OCI-LY1 (cell line): ENCODE data around the gene FZR1.

ENCODE experiments used
- H2AFZ ChIP-seq: fragments of 200-600 bp; sonication (generic), shearing (Covaris generic); 2 replicates; pipeline ENCODE4 v1.6.0; 2014; ENCODE audit warnings: antibody characterized with exemption, mild to moderate bottlenecking, low read length
- H3F3A ChIP-seq: fragments of 200-600 bp; sonication (generic), shearing (Covaris generic); 2 replicates; pipeline ENCODE4 v1.6.0; 2014; ENCODE audit warnings: mild to moderate bottlenecking, antibody characterized with exemption, low read length, moderate library complexity; ENCODE audit not compliant: insufficient read depth
- H3K27ac ChIP-seq: fragments of 200-600 bp; sonication (generic); 2 replicates; pipeline ENCODE4 v1.5.1; 2014; ENCODE audit warnings: low read length, mixed run types, mild to moderate bottlenecking, low read depth; ENCODE audit not compliant: poor library complexity, severe bottlenecking
- H3K27me3 ChIP-seq: fragments of 200-600 bp; sonication (generic); 2 replicates; pipeline ENCODE4 v1.6.0; 2014; ENCODE audit warnings: antibody characterized with exemption, mild to moderate bottlenecking, low read length, moderate library complexity; ENCODE audit not compliant: insufficient read depth
- H3K36me3 ChIP-seq: fragments of 200-600 bp; sonication (generic); 2 replicates; pipeline ENCODE4 v1.6.1; 2014; ENCODE audit warnings: mild to moderate bottlenecking, antibody characterized with exemption, low read length, moderate library complexity, mixed read lengths; ENCODE audit not compliant: insufficient read depth
- H3K4me1 ChIP-seq: fragments of 200-600 bp; sonication (generic); 2 replicates; pipeline ENCODE4 v1.5.1; 2014; ENCODE audit warnings: mild to moderate bottlenecking, low read length, moderate library complexity; ENCODE audit not compliant: insufficient read depth, severe bottlenecking
- H3K4me2 ChIP-seq: fragments of 200-600 bp; sonication (generic), shearing (Covaris generic); 2 replicates; pipeline ENCODE4 v1.6.1; 2014; ENCODE audit warnings: low read length
- H3K4me3 ChIP-seq: fragments of 200-600 bp; sonication (generic); 2 replicates; pipeline ENCODE4 v1.5.1; 2014; ENCODE audit warnings: low read length, low read depth, mild to moderate bottlenecking, mixed read lengths; ENCODE audit not compliant: poor library complexity, severe bottlenecking
- H3K79me2 ChIP-seq: fragments of 200-600 bp; shearing (Covaris generic); 2 replicates; pipeline ENCODE4 v1.6.1; 2016; ENCODE audit warnings: mixed run types, low read length, mixed read lengths; ENCODE audit not compliant: insufficient read depth
- H3K9ac ChIP-seq: fragments of 200-600 bp; sonication (generic), shearing (Covaris generic); 2 replicates; pipeline ENCODE4 v1.6.1; 2014; ENCODE audit warnings: mild to moderate bottlenecking, low read length, mixed read lengths
- H3K9me2 ChIP-seq: fragments of 200-600 bp; sonication (generic), shearing (Covaris generic); 2 replicates; pipeline ENCODE4 v1.6.1; 2014; ENCODE audit warnings: low read depth, mild to moderate bottlenecking, low read length, mixed read lengths
- H3K9me3 ChIP-seq: fragments of 200-600 bp; shearing (Covaris generic); 2 replicates; pipeline ENCODE4 v1.6.1; 2014; ENCODE audit warnings: low read length, mixed read lengths
- H4K20me1 ChIP-seq: fragments of 200-600 bp; sonication (generic), shearing (Covaris generic); 2 replicates; pipeline ENCODE4 v1.6.0; 2016; ENCODE audit warnings: mild to moderate bottlenecking, low read length; ENCODE audit not compliant: insufficient read depth
- EZH2 ChIP-seq: fragments of 200-600 bp; sonication (generic), shearing (Covaris generic); IDR thresholded peaks from 2 replicates; pipeline ENCODE4 v1.8.0; 2017; ENCODE audit warnings: borderline replicate concordance, mixed run types, mild to moderate bottlenecking, antibody characterized with exemption, low read length, moderate library complexity, mixed read lengths
- TF ChIP-seq, protein P1 (sequence below): fragments of 200-600 bp; sonication (generic), shearing (Covaris generic); IDR thresholded peaks from 2 replicates; pipeline ENCODE4 v1.5.1; 2017; ENCODE audit warnings: mild to moderate bottlenecking, antibody characterized with exemption, low read length, moderate library complexity, mixed read lengths

The FZR1 gene

DNA sequence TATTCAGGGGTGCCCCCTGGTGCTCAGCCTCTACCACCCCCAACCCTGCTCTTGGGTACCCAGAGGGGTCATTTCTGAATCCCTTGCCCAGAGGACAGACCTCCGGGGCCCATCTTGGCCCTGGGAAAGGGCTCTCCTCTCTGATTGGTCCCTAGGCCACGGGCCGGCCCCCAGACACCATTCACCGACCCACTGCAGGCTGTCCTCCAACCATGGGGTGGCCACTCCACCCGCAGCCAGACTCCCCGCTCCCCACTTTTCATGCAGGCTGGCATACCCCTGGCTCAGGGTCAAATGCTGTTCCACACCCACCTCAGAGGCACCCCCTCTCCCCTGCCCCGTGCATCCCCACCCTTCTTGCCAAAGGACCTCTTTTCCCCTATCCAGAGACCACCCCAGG is 40.6 kb upstream of the FZR1 start:
- Histone ChIP-seq H3K27ac (no peak overlapping the region), H3K9me3 (0 out of 2 replicates have a peak, but pooled peaks cover 2% of the 10 kb centered on the region), H3K4me1 (no peaks in the 10 kb centered on the region), H4K20me1 (no peaks in the 10 kb centered on the region), H3K27me3 (no peaks in the 10 kb centered on the region), H3K4me2 (no peak overlapping the region), H3F3A (no peaks in the 10 kb centered on the region), H2AFZ (no peak overlapping the region), H3K4me3 (no peak overlapping the region), H3K36me3 (no peaks in the 10 kb centered on the region; the same call in 1 of the 2 replicates), H3K79me2 (no peaks in the 10 kb centered on the region), H3K9ac (no peak overlapping the region), H3K9me2 (no peaks in the 10 kb centered on the region)
- TF ChIP-seq EZH2 = no peak
- TF ChIP-seq, protein P1, sequence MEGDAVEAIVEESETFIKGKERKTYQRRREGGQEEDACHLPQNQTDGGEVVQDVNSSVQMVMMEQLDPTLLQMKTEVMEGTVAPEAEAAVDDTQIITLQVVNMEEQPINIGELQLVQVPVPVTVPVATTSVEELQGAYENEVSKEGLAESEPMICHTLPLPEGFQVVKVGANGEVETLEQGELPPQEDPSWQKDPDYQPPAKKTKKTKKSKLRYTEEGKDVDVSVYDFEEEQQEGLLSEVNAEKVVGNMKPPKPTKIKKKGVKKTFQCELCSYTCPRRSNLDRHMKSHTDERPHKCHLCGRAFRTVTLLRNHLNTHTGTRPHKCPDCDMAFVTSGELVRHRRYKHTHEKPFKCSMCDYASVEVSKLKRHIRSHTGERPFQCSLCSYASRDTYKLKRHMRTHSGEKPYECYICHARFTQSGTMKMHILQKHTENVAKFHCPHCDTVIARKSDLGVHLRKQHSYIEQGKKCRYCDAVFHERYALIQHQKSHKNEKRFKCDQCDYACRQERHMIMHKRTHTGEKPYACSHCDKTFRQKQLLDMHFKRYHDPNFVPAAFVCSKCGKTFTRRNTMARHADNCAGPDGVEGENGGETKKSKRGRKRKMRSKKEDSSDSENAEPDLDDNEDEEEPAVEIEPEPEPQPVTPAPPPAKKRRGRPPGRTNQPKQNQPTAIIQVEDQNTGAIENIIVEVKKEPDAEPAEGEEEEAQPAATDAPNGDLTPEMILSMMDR = no peak

DNA sequence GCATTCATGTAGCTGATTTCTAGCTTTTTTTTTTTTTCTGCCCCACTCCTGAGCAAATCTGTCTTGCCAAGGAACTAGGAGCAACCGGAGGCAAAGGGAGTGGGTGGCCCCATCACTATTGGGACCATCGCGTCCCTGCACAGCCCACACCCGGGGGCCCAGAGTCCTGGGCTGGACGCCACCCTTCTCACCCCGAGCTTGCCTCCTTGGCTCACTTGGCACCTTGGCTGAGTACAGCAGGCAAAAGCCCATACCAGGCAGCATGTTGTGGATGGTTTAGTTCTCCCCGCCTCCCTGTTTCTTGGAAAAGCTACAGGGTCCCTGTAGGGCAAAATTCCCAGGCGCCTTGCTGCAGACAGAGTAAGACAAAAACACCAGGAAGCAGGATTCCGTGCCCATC is 39.5 kb upstream of the FZR1 start:
- no peaks in the 10 kb centered on the region for H3K79me2 ChIP-seq
- no peaks in the 10 kb centered on the region; the same call in 1 of the 2 replicates for H3K36me3 ChIP-seq
- 0 out of 2 replicates have a peak, but pooled peaks cover 2% of the 10 kb centered on the region for H3K9me3 ChIP-seq
- H3K4me1 ChIP-seq = no peaks in the 10 kb centered on the region
- H3K27ac ChIP-seq = no peak overlapping the region
- no peaks in the 10 kb centered on the region for H3K9me2 ChIP-seq
- H2AFZ ChIP-seq = no peak overlapping the region
- no peak overlapping the region for H3K9ac ChIP-seq
- no peaks in the 10 kb centered on the region for H4K20me1 ChIP-seq
- no peaks in the 10 kb centered on the region for H3K27me3 ChIP-seq
- H3K4me3 ChIP-seq = no peak overlapping the region
- no peak for TF ChIP-seq EZH2
- TF ChIP-seq, protein P1 = no peak
- no peaks in the 10 kb centered on the region for H3F3A ChIP-seq
- no peak overlapping the region for H3K4me2 ChIP-seq

DNA sequence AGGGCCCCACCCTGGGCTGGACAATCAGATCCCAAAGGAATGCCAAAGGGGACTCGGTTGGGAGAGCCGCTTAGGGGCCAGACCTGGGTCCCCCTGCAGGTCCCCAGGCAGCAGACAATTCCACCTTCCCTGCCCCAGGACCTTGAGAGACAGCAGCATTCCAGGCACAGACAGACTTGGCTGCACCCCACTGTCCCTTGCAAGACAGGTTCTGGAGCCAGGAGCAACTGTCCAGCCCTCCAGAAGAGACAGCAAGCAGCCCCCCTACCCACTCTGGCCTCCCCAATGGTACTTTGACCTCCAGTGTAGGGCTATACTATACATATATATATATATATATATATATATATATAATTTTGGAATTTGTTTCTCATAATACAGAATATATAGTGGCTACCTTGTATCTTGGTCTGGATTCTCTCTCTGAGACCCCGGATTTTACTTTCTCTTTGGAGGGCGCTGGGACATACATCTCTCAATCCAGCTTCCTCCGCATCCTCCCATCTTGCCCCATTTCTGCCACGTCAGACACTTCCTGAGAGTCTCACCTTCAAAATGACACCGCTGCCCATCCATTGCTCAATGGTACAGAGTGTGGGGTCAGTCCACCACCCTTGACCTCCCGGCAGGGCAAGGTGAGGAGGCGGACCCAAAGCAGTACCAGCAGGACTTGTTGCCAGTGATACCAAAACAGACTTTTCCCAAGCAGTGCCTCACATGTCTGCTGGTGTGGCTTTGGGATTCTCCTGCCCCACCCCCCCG is 38.5 kb upstream of the FZR1 start:
- H3K27ac ChIP-seq = no peak overlapping the region
- H3K27me3 ChIP-seq = no peaks in the 10 kb centered on the region
- TF ChIP-seq EZH2 = no peak
- TF ChIP-seq, protein P1 = no peak
- H3K4me3 ChIP-seq = no peak overlapping the region
- no peaks in the 10 kb centered on the region for H3K9me2 ChIP-seq
- no peaks in the 10 kb centered on the region for H4K20me1 ChIP-seq
- H3K9me3 ChIP-seq = 0 out of 2 replicates have a peak, but pooled peaks cover 2% of the 10 kb centered on the region
- no peaks in the 10 kb centered on the region for H3K4me1 ChIP-seq
- H3K36me3 ChIP-seq = no peaks in the 10 kb centered on the region; the same call in 1 of the 2 replicates
- H2AFZ ChIP-seq = no peak overlapping the region
- H3K79me2 ChIP-seq = no peaks in the 10 kb centered on the region
- no peak overlapping the region for H3K4me2 ChIP-seq
- H3F3A ChIP-seq = no peaks in the 10 kb centered on the region
- no peak overlapping the region for H3K9ac ChIP-seq
